HG03060 (cell line): ENCODE measurements around the gene SNTG2.

Source experiments
- ATAC-seq: cut with Tn5 transposase; IDR thresholded peaks from one replicate; pipeline ENCODE4 v1.9.1; 2021; ENCODE audit warnings: low read depth, moderate number of reproducible peaks; ENCODE audit not compliant: unreplicated experiment

The SNTG2 gene

GRCh38 chr2:1299043-1299442 is 348.4 kb downstream of the SNTG2 start:
- no peak for ATAC-seq

GRCh38 chr2:1300284-1300683 is 349.6 kb downstream of the SNTG2 start:
- ATAC-seq = no peak

GRCh38 chr2:1301056-1301455 is 350.4 kb downstream of the SNTG2 start:
- ATAC-seq = no peak

GRCh38 chr2:1305342-1306013 is 354.8 kb downstream of the SNTG2 start:
- no peak for ATAC-seq

GRCh38 chr2:1306014-1306686 is 355.5 kb downstream of the SNTG2 start:
- no peak for ATAC-seq

GRCh38 chr2:1306687-1307516 is 356.3 kb downstream of the SNTG2 start:
- no peak for ATAC-seq

GRCh38 chr2:1307670-1308069 is 357.0 kb downstream of the SNTG2 start:
- ATAC-seq = no peak

- ATAC-seq = no peak
These were observed 358.0 kb downstream of the SNTG2 start for GRCh38 chr2:1308678-1309077.

- ATAC-seq = no peak
These were observed 358.9 kb downstream of the SNTG2 start for GRCh38 chr2:1309507-1309906.

GRCh38 chr2:1310202-1310601 is 359.6 kb downstream of the SNTG2 start:
- no peak for ATAC-seq

- ATAC-seq = no peak
These were observed 360.2 kb downstream of the SNTG2 start for GRCh38 chr2:1310866-1311265.

- ATAC-seq = no peak
These were observed 362.7 kb downstream of the SNTG2 start for GRCh38 chr2:1313240-1313924.

- no peak for ATAC-seq
These were observed 363.6 kb downstream of the SNTG2 start for GRCh38 chr2:1314254-1314653.

- ATAC-seq = no peak
These were observed 367.8 kb downstream of the SNTG2 start for GRCh38 chr2:1318366-1319009.

- ATAC-seq = no peak
These were observed 368.7 kb downstream of the SNTG2 start for GRCh38 chr2:1319393-1319792.

- ATAC-seq = no peak
These were observed 370.7 kb downstream of the SNTG2 start for GRCh38 chr2:1321321-1321720.

- ATAC-seq = no peak
These were observed 374.2 kb downstream of the SNTG2 start for GRCh38 chr2:1324884-1325283.

GRCh38 chr2:1328684-1329083 is 378.0 kb downstream of the SNTG2 start:
- ATAC-seq = no peak

- ATAC-seq = no peak
These were observed 388.9 kb downstream of the SNTG2 start for GRCh38 chr2:1339388-1340140.

GRCh38 chr2:1340141-1340512 is 389.5 kb downstream of the SNTG2 start:
- no peak for ATAC-seq
